Endothelial cell of umbilical vein (primary cell): ENCODE results near the gene DYNC2H1. TPM values are rescaled to one million over a fixed set of nuclear protein-coding genes. Genes with fewer than 3 reads are reported as not detected.

Source experiments
- BruUV-seq: library from RNA; stranded (reverse); fragments of 400-500 nt; replicated peaks from 2 replicates; lab custom pipeline; 2021; lab: Mats Ljungman, UMichigan
- CTCF ChIA-PET: fragments of 300-600, 350-600 bp; sonication (Branson Sonifier 250); formaldehyde crosslinking; loops from one replicate; lab custom pipeline; 2021; ENCODE audit warnings: antibody characterized with exemption, inconsistent platforms; lab: Charles Lee
- POLR2A ChIA-PET: fragments of 300-600, 350-600 bp; sonication (Branson Sonifier 250); formaldehyde crosslinking; loops from one replicate; lab custom pipeline; 2021; ENCODE audit warnings: antibody characterized with exemption, inconsistent platforms; lab: Charles Lee
- DNase-seq: peaks from one replicate; pipeline ENCODE4 v3.0.0-alpha.2; 2011; ENCODE audit warnings: low read depth, low spot score
- FAIRE-seq: peaks from 2 replicates; lab custom pipeline; 2011; peaks lifted over from hg19 to GRCh38; lab: Jason Lieb, UNC
- H2AFZ ChIP-seq: 2 replicates; pipeline ENCODE4 v1.6.0; 2012; ENCODE audit warnings: low read depth, low read length, control low read depth, inconsistent platforms
- H3K27ac ChIP-seq: 2 replicates; pipeline ENCODE4 v1.5.1; 2011; ENCODE audit warnings: low read depth, mild to moderate bottlenecking, control low read depth, low read length, moderate library complexity; ENCODE audit not compliant: insufficient read depth
- H3K27me3 ChIP-seq, 2 experiments: 2 replicates each; pipeline versions ENCODE4 v1.6.0 to v1.6.1; 2011; ENCODE audit warnings: low read length in 2 of 2, mixed read lengths in 1 of 2; ENCODE audit not compliant: control insufficient read depth in 2 of 2, insufficient read depth in 2 of 2
- H3K36me3 ChIP-seq, 2 experiments: 2 replicates in 1 of 2; 3 replicates in 1 of 2; pipeline ENCODE4 v1.5.1; 2011; ENCODE audit warnings: low read length in 2 of 2, mild to moderate bottlenecking in 1 of 2, moderate library complexity in 1 of 2; ENCODE audit not compliant: control insufficient read depth in 2 of 2, insufficient read depth in 2 of 2; ENCODE audit errors: extremely low read depth in 1 of 2
- H3K4me1 ChIP-seq: 3 replicates; pipeline ENCODE4 v1.5.1; 2011; ENCODE audit warnings: mild to moderate bottlenecking, low read length; ENCODE audit not compliant: control insufficient read depth, insufficient read depth; ENCODE audit errors: extremely low read depth
- H3K4me2 ChIP-seq: 2 replicates; pipeline ENCODE4 v1.6.1; 2011; ENCODE audit warnings: low read length, control low read depth, mixed read lengths; ENCODE audit not compliant: insufficient read depth
- H3K4me3 ChIP-seq, 3 experiments: fragments of 200-600 bp in 1 of 3; sonication (generic), shearing (Covaris generic) in 1 of 3; replicated peaks in 1 of 3; 2 replicates each; pipeline ENCODE4 v1.5.1; 2011 to 2016; ENCODE audit warnings: control low read depth in 3 of 3, low read length in 3 of 3, mild to moderate bottlenecking in 2 of 3, inconsistent platforms in 1 of 3, low read depth in 1 of 3, moderate library complexity in 1 of 3; ENCODE audit not compliant: insufficient read depth in 1 of 3
- H3K79me2 ChIP-seq: 2 replicates; pipeline ENCODE4 v1.6.0; 2012; ENCODE audit warnings: low read length, inconsistent platforms; ENCODE audit not compliant: control insufficient read depth, insufficient read depth
- H3K9ac ChIP-seq: replicated peaks from 2 replicates; pipeline ENCODE3; 2011; ENCODE audit warnings: low read length, control low read depth; ENCODE audit not compliant: insufficient read depth; ENCODE audit errors: extremely low read depth
- H3K9me1 ChIP-seq: replicated peaks from 3 replicates; pipeline ENCODE4 v1.6.0; 2011; ENCODE audit warnings: mild to moderate bottlenecking, low read length; ENCODE audit not compliant: control insufficient read depth, insufficient read depth; ENCODE audit errors: extremely low read depth
- H3K9me3 ChIP-seq: replicated peaks from 2 replicates; pipeline ENCODE4 v1.5.1; 2012; ENCODE audit warnings: low read length, inconsistent platforms; ENCODE audit not compliant: control insufficient read depth, insufficient read depth
- H4K20me1 ChIP-seq: replicated peaks from 2 replicates; pipeline ENCODE3; 2011; ENCODE audit warnings: mild to moderate bottlenecking, low read length; ENCODE audit not compliant: control insufficient read depth, insufficient read depth; ENCODE audit errors: extremely low read depth
- EZH2 ChIP-seq: IDR thresholded peaks from 2 replicates; pipeline ENCODE4 v1.6.1; 2012; ENCODE audit warnings: borderline replicate concordance, low read depth, mild to moderate bottlenecking, moderate library complexity, low read length, inconsistent platforms; ENCODE audit not compliant: severe bottlenecking
- FOS ChIP-seq: IDR thresholded peaks from 2 replicates; pipeline ENCODE4 v1.6.1; 2011; ENCODE audit warnings: mild to moderate bottlenecking, low read length, moderate library complexity, borderline replicate concordance; ENCODE audit not compliant: insufficient read depth
- GATA2 ChIP-seq: IDR thresholded peaks from 2 replicates; pipeline ENCODE4 v1.7.0; 2011; ENCODE audit warnings: low read depth, mild to moderate bottlenecking, moderate library complexity, mixed read lengths, low read length; ENCODE audit not compliant: insufficient read length, insufficient read depth
- JUN ChIP-seq: IDR thresholded peaks from 2 replicates; pipeline ENCODE4 v1.6.1; 2011; ENCODE audit warnings: borderline replicate concordance, low read depth; ENCODE audit not compliant: insufficient read length, insufficient read depth
- MAX ChIP-seq: IDR thresholded peaks from 2 replicates; pipeline ENCODE4 v1.6.1; 2011; ENCODE audit not compliant: insufficient read depth, insufficient read length
- MYC ChIP-seq: IDR thresholded peaks from one replicate; pipeline ENCODE4 v1.6.1; 2011; ENCODE audit warnings: mild to moderate bottlenecking, low read depth, low read length
- POLR2A ChIP-seq: IDR thresholded peaks from 2 replicates; pipeline ENCODE4 v1.6.1; 2012; ENCODE audit warnings: low read depth, mild to moderate bottlenecking, control low read depth, low read length
- POLR2AphosphoS5 ChIP-seq: IDR thresholded peaks from 2 replicates; pipeline ENCODE4 v1.6.1; 2012; ENCODE audit warnings: low read depth, mild to moderate bottlenecking, control low read depth, low read length, moderate library complexity; ENCODE audit not compliant: insufficient read depth
- dilution Hi-C: fragments of 300-500 bp; cut with MboI; formaldehyde crosslinking; loops from one replicate; pipeline ENCODE4 v1.15.0; 2019; ENCODE audit warnings: low sequenced_read_pairs; ENCODE audit not compliant: extremely low pct_ligation_motif_present
- intact Hi-C: fragments of 100-400 bp; cut with micrococcal nuclease; formaldehyde crosslinking; loops from one replicate; pipeline ENCODE4 v1.10.0; 2022
- polyA plus RNA-seq, 4 experiments: library from polyadenylated mRNA; depleted of rRNA in 3 of 4; stranded (reverse) in 3 of 4; unstranded in 1 of 4; fragments of >200 nt; gene quantifications; 2 replicates each; pipeline versions ENCODE4 v1.2.1 to v1.2.3, GENCODE V29; 2011 to 2012; ENCODE audit warnings: missing spikeins in 1 of 4
- total RNA-seq: library from RNA; stranded (reverse); gene quantifications from 2 replicates; pipeline ENCODE4 v1.2.3, GENCODE V29; 2021
- TF ChIP-seq, protein P1 (sequence below), 2 donors: IDR thresholded peaks; 1 replicate in 1 of 2; 2 replicates in 1 of 2; pipeline ENCODE4 v1.5.1; 2011; ENCODE audit warnings: low read length in 2 of 2, mild to moderate bottlenecking in 2 of 2, moderate library complexity in 2 of 2, control low read depth in 1 of 2, inconsistent platforms in 1 of 2, low read depth in 1 of 2; ENCODE audit not compliant: insufficient read depth in 1 of 2; ENCODE audit errors: extremely low read depth in 1 of 2

Gene DYNC2H1
- total and polyA plus RNA-seq, 2 donors (not counting 3 experiments of a cell fraction or from before 2014, with no cell fraction given), result 1.9 to 4.2 TPM

DNA sequence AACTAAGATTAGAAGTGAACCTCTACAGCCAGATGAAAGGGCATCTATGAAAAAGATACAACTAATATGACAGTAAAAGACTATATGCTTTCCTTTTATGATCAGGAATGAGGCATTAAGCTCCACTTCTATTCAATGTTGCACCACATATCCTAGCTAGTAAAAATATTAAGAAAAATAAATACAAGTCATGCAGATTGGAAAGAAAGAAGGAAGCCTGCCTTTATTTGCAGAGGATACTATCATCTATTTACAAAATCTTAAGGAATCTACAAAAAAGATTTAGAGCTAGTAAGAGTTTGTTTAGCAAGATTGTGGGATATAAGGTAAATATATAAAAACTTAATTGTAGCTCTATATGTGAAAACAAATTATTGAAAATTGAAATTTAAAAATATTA is 308.8 kb downstream of the DYNC2H1 start:
- dilution Hi-C loops (no loop called here), intact Hi-C loops (no loop called here)
- H3K9me3 ChIP-seq, result no peaks in the 10 kb centered on the region
- H3K4me1 ChIP-seq, result no peaks in the 10 kb centered on the region
- H3K4me2 ChIP-seq, result no peak overlapping the region
- H3K4me3 ChIP-seq, result no peak overlapping the region
- BruUV-seq, result no TSS peak
- ChIA-PET POLR2A (no interaction called here), CTCF (interaction anchor here (0.9 to 1.6 kb wide), 4 partner anchors 9 to 51 kb away, joined by 3 to 6 read pairs (median 4); no protein-coding TSS in a partner anchor)
- H3K36me3 ChIP-seq, result no peaks in the 10 kb centered on the region
- H2AFZ ChIP-seq, result no peak overlapping the region
- H3K9ac ChIP-seq, result no peak overlapping the region
- H3K27ac ChIP-seq, result no peak overlapping the region
- H4K20me1 ChIP-seq, result no peaks in the 10 kb centered on the region
- H3K79me2 ChIP-seq, result no peaks in the 10 kb centered on the region
- no peaks in the 10 kb centered on the region for H3K9me1 ChIP-seq
- DNase-seq (no peak), FAIRE-seq (no peak)
- no peaks in the 10 kb centered on the region for H3K27me3 ChIP-seq
- TF ChIP-seq MYC (no peak), POLR2AphosphoS5 (no peak), POLR2A (no peak)
- TF ChIP-seq, protein P1, sequence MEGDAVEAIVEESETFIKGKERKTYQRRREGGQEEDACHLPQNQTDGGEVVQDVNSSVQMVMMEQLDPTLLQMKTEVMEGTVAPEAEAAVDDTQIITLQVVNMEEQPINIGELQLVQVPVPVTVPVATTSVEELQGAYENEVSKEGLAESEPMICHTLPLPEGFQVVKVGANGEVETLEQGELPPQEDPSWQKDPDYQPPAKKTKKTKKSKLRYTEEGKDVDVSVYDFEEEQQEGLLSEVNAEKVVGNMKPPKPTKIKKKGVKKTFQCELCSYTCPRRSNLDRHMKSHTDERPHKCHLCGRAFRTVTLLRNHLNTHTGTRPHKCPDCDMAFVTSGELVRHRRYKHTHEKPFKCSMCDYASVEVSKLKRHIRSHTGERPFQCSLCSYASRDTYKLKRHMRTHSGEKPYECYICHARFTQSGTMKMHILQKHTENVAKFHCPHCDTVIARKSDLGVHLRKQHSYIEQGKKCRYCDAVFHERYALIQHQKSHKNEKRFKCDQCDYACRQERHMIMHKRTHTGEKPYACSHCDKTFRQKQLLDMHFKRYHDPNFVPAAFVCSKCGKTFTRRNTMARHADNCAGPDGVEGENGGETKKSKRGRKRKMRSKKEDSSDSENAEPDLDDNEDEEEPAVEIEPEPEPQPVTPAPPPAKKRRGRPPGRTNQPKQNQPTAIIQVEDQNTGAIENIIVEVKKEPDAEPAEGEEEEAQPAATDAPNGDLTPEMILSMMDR (IDR thresholded peaks at IDR 0.05; ENCODE audit: extremely low read depth in 1 of 2, insufficient read depth in 1 of 2, low read depth in 1 of 2, low read length in 2 of 2), result no peak

DNA sequence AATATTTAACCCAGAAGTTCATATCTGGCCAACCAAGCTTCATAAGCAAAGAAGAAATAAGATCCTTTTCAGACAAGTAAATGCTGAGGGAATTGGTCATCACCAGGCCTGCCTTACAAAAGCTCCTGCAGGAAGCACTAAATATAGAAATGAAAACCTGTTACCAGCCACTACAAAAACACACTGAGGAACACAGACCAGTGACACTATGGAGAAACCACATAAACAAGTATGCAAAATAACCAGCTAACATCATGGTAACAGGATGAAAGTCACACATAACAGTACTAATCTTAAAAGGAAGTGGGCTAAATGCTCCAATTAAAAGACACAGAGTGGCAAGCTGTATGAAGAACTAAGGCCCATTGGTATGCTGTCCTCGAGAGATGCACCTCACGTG is 311.4 kb downstream of the DYNC2H1 start:
- no peak for FAIRE-seq
- POLR2A ChIA-PET, result no interaction called here
- no TSS peak for BruUV-seq
- no peak overlapping the region for H3K4me2 ChIP-seq
- dilution Hi-C loops, result no loop called here
- no peak overlapping the region for H3K4me3 ChIP-seq
- DNase-seq, result peak; percentile 24
- no peaks in the 10 kb centered on the region for H3K27me3 ChIP-seq
- H3K27ac ChIP-seq, result no peak overlapping the region
- no peak overlapping the region for H2AFZ ChIP-seq
- no peaks in the 10 kb centered on the region for H4K20me1 ChIP-seq
- intact Hi-C loops, result no loop called here
- TF ChIP-seq FOS (no peak), POLR2A (no peak), MAX (no peak), GATA2 (no peak), JUN (no peak), EZH2 (no peak), POLR2AphosphoS5 (no peak), MYC (no peak)
- TF ChIP-seq, protein P1 (IDR thresholded peaks at IDR 0.05; ENCODE audit: extremely low read depth in 1 of 2, insufficient read depth in 1 of 2, low read depth in 1 of 2, low read length in 2 of 2), result no peak
- no peaks in the 10 kb centered on the region for H3K9me3 ChIP-seq
- no peaks in the 10 kb centered on the region for H3K79me2 ChIP-seq
- CTCF ChIA-PET, result interaction anchor here (0.8 kb wide), 2 partner anchors 14 to 180 kb away, joined by 3 read pairs; no protein-coding TSS in a partner anchor
- H3K4me1 ChIP-seq, result no peaks in the 10 kb centered on the region
- no peaks in the 10 kb centered on the region for H3K9me1 ChIP-seq
- H3K9ac ChIP-seq, result no peak overlapping the region
- no peaks in the 10 kb centered on the region for H3K36me3 ChIP-seq
